EH (cell line): ENCODE results near the gene AGBL1.

Experiments
- DNase-seq: peaks from one replicate; pipeline ENCODE4 v3.0.0-alpha.2; 2015; ENCODE audit warnings: low read depth

AGBL1 gene

DNA sequence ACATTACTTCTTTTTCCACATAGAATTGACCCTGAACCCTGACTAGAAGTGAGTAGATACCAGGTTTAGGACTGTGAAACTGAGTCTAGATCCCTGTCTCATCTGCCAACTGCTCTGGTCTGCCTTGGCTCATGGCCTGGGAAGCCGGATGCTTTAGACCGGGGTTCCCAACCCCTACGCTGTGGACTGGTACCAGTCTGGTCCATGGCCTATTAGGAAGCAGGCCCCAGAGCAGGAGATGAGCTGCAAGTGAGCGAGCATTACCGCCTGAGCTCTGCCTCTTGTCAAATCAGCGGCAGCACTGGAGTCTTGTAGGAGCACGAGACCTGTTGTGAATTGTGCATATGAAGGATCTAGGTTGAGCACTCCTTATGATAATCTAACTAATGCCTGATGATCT, 734.2 kb downstream of the AGBL1 start:
- DNase-seq, result no peak

DNA sequence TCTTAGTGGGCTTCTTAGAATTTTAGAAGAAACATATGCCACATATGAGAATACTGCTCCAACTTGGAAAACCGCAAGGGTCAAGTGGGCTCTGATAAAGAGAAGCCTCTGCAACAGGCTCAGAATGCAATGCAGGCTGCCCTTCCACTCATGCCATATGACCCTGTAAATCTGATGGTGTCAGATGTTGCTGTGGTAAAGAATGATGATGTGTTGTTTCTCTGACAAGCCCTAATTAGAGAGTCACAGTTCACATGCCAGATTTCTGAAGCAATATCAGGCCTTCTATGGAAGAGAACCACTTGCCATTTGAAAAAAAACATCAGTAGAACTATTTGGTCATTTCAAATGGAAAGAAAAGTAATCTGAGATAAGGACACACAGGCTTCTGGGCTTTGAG, 749.6 kb downstream of the AGBL1 start:
- no peak for DNase-seq

DNA sequence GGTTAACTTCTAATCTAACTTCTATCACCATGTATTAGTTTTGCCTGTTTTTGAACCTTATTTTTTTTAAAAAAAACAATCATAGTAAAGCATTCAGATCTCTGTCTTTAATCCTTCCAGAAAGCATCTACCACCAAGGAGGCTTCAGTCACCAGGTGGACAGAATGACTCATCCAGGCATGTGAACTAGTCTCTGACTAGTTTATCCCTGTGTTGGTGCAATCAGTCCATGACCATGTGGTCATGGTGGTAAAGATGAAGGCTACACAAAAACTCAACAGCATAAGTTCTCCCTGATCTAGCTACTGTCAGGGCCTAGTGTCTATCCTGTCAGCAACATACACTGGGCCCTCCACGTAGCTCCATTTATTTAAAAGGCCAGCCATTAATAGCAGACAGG, 750.6 kb downstream of the AGBL1 start:
- DNase-seq, result no peak

GRCh38 chr15:86833595-86833994, 753.9 kb downstream of the AGBL1 start:
- no peak for DNase-seq

DNA sequence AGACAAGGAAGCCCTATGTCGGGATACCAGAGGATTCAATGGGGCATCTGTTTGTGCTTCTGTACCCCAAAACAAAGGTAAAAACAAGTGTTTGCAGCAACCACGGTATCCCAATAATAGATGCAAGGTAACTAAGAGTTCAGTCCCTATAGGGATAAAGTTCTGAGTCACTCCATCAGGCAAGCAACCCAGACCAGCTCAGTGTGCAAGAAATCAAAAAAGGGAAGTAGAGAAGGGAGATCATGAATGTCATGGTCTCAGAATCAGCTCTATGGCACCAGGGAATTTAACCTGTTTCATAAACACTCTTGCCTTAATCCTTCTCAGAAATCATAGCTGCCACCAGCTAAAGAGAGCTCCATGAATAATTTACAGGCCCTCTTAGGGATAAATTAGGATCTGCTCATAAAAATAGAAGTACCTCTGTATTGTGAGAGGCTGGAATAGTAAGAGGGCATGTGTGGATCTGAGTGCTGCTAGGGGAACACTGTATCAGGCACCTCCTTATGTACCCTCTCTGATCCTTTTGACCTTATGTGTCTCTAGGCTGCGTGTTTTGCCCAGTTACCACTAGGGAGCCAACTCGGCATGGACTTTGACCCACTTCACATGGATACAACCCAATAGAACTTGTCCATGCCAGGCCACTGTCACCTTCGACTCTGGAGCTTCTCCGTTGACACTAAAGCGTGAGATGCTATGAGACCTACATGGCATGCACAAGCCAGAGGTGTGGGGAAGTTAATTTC, 754.6 kb downstream of the AGBL1 start:
- no peak for DNase-seq

DNA sequence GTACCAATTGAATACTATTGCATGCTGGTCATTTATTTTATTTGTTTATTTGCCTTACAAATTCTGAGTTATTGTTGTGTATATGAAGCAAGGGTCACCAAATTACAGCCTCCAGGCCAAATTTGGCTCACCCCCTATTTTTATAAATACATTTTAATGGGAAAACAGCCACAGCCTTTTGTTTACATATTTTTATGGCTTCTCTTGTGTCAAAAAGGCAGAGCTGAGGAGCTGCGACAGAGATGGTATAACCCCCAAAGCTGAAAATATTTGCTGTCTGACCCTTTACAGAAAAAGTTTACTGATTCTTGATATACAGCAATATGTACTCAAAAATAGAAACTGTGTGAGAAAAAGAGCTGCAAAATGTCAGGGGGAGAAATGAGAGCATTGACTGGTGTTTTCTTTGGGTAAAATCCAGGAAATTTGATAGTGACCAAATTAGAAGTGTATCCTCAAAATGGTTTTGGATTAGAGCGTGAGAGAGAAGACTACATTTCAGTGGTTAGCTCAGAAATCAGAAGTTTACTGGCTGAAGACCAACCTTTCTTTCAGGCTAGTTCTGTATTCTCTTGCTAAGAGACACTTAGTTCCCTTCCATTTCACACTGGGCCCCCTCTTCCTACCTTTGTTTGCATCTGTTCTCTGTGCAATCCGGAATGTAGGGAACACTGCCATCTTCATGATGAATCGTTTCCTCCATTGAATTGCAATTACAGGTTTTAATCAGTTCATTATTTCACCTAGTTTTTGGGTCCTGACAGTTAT, 757.8 kb downstream of the AGBL1 start:
- DNase-seq, result no peak

- DNase-seq, result no peak
Observed at GRCh38 chr15:86839502-86839901, 759.8 kb downstream of the AGBL1 start.

- no peak for DNase-seq
Observed at GRCh38 chr15:86840996-86841395, 761.3 kb downstream of the AGBL1 start.

DNA sequence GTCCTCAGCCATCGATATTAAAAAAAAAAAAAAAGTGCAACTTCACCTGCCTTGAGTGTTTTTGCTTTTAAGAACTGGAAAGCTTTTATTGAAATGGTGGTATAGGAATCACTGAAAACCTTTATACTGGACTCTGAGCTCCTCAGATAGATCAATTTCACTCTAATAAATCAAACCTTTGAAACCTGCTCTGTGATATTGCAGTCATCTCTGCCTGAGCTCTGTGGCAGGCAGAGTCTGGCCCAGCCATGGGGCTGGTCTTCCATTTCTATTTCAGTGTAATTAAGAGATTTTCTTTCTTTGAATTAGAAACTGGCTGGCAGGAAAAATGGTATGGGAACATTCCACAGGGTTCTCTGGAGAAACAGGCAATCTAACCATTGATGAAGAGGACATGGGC, 762.5 kb downstream of the AGBL1 start:
- no peak for DNase-seq

GRCh38 chr15:86846036-86846435, 766.4 kb downstream of the AGBL1 start:
- DNase-seq, result no peak

GRCh38 chr15:86849136-86849535, 769.5 kb downstream of the AGBL1 start:
- DNase-seq, result no peak

DNA sequence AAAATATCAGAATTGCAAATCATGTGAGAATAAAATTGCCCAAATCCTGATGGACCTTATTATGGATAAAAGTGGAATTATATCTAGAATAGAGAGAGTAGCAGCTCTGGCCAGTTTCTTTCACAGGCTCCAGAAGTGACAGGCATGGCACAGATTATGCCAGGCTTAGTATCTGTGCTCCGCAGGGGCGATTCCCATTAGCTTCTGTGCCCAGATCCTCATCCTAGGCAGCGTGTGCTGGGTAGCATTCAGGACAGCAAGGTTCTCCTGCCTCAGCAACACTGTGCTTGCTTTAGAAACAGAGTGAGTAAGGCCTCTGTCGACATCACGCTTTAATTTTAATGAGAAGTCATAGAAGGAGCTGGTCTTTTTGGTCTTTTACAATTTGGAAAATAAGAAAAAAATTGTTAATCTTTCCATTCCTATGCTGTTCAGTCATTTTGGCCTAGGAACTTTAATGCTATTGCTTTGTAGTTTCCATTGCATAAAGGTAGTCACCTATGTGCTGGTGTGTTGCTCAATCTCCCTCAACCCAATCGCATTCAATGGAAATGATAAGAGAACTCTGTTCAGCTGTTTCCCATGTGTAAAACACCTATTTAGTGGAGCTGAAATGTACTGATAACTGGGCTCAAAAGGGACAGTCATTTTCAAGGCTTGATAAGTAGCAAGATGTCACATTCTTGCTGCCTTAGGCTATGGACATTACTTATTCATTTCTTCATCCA, 770.1 kb downstream of the AGBL1 start:
- no peak for DNase-seq

DNA sequence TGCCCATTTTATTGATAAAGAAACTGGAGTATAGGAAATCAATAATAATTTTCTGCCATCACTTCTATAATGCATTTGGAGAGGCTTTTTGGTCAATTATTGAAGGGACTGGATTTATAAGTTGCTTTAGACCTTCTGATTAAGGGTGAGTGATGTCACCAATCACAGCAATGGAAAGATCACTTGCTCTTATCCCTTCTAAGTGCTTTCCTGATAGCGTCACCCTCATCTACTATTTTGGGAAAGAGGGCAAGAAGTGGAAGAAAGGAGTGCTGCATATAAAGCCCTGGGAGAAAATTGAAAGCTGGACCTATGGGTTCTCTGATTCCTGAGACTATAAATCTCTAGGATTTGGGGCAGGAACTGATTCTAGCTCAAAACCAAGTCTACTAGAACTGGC, 771.3 kb downstream of the AGBL1 start:
- no peak for DNase-seq

DNA sequence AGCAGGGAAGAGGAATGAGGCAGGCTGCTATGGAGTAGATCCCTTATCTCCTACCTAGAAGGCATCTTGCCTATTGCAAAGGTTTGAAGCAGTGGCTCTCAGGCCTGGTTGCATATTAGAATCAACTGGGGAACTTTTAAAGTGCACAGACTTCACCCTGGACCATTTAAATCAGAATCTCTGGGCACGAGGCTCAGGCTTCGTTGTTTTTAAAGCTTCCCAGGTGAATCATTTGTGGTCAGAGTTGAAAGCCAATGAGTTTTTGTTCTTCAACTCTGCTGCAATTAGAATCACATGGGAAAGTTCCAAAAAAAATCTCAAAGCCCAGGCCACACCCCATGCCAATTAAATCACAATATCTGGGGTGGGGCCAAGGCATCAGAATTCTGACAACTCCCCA, 773.1 kb downstream of the AGBL1 start:
- no peak for DNase-seq

GRCh38 chr15:86854176-86854575, 774.5 kb downstream of the AGBL1 start:
- DNase-seq, result no peak

DNA sequence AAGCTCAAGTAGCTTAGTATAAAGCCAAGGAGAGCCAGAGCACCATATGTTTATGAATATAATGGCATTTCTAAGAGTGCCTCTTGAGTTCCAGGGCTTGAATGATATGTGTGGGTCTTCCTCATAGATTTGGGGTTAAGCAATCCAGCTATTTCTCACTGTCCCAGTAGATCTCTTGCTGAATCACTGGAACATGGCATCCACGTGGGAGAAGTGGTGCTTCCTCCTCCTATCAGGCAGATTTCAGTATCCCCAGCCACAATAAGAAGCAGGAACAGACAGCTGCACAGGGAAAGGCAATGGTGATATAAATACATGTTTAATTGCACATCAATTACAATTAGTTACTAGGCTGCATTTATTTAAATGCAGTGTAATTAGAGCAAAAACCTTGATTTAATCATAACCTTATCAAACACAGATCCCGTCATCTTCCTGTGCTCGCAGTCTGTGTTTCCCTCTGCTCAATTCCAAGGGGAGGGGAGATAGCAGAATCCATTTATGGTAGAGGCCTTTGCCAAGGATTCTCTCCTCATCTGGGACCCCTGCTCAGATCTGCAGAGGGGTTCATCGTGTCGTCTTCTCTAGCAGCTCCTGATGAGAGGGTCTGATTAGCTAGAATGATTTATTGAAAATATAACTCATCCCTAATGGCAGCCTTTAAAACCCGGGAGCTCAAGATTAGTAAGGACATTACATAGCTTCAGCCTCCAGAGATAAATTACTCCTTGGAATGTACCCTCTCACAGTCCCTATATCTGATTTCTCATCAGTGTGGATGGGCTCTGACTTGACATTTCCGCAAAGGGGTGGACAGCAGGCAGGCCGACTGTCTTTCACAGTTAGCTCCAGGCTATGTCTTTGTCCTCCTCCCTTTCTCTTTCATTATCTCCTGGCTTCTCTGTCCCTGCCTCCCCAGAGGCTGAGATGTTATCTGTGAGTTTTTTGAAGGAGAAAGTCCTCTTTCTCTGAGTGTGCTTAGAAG, 775.9 kb downstream of the AGBL1 start:
- no peak for DNase-seq

DNA sequence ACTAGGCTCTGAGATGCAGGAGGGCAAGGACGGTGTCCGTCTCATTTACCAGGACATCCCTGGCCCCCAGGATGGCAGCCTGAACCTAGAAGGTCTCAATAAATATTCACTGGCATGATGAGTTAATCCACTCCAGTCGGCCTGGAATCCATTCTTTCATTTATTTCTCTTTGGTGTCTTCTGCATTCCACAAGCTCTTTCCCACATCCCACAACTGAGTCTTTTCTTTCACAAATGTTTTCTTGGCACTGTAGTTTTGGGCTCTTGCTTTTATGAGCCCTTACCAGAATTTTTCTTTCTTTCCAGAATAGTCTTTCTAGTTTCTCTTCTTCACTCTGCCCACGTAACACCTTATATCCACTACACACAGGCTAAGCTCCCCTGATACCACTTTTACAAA, 778.0 kb downstream of the AGBL1 start:
- DNase-seq, result no peak

GRCh38 chr15:86863226-86863915, 783.7 kb downstream of the AGBL1 start:
- no peak for DNase-seq

DNA sequence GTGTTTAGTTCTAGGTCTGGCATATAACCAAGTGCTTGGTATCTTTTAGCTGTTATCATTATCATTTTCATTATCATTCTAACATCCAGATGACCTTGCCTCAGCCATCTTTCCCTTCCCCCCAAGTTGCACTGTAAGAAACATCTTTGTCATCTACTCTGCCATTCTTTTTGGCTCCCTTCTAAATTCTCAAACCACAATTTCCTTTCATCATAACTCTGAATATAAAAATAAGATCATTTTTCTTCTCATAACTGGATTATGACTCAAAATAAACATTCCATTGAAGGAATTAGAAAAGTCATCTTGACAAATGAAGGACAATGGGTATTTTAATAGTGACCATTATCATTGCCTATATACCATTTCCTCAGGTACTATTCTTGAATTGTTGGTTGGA, 786.2 kb downstream of the AGBL1 start:
- no peak for DNase-seq

GRCh38 chr15:86870846-86871245, 791.2 kb downstream of the AGBL1 start:
- no peak for DNase-seq

DNA sequence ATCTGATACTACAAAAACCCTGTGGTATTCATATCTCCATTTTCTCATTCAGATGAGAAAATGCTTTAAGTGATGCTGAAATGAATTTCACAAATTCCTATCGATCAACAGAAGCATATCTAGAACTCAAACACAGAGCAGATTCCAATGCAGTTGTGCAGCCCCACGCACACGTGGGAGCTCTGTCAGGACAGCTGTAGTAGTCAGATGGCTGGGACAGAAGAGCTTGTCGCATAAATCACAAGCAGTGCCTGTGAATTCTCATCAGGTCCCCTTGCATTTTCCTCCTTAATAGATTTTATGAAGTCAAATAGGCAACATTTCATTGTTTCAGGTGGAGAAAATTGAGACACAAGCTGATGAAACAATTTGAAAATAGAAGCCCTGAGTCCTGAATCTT, 792.3 kb downstream of the AGBL1 start:
- no peak for DNase-seq
